ENCODE results near the gene MIOX. TPM values are rescaled to one million over a fixed set of nuclear protein-coding genes. Genes with fewer than 3 reads are reported as not detected.

The MIOX gene
- total and polyA plus RNA-seq, 5 donors from 2014 or later = not detected

DNA sequence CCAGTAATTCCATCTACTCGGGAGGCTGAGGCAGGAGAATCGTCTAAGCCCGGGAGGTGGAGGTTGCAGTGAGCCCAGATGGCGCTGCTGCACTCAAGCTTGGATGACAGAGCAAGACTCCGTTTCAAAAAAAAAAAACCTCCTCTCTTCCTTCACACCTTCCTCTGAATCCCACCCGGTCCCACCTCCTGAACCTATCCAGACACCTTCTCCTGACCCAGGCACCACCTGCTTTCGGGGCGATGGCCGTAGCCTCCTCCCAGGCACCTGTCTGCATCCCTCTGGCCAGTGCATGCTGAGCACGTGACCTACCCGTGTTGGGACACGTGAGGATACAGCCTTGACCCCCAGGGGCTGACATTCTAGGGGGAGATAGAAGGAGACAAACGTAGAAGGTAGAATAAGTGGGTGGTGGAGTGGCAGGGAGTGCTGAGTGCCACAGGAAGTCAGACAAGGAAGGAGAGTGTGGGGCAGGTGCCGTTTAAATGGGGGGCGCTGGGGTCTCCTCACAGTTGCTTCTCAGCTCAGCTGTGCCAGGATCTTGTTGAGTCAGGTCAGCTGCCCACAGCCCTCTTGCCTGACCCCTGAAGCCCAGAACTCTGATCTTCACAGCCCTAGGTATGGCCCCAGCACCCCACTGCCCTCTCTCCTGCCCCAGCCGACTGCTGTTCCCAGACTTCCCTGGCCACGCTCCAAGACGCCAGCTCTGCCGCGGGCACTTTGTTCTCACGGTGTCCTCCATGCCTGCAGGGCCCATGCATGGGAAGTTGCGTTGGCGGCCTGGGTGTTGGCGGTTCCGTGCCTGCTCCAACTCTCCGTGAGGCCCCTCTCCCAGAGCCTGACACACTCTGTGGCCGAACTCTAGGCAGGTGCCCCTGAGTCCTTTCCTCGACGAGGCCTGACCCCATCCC lies 1.2 kb upstream of the MIOX start:
- Mint-ChIP-seq H3K4me1 (peaks cover 0 to 4% (median under 1%) of the 10 kb centered on the region in 4 donors), H3K4me3 (peak overlapping the region in 2 of 4 donors; percentile 58 to 63), H3K27ac (no peak overlapping the region), H3K27me3 (peaks cover 14% of the 10 kb centered on the region), H3K9me3 (no peaks in the 10 kb centered on the region), H3K36me3 (no peaks in the 10 kb centered on the region)
- H3K4me3 ChIP-seq (ENCODE audit: low read depth, low read length) = no peak overlapping the region
- H3K27ac ChIP-seq (ENCODE audit: insufficient read depth, low read length, poor library complexity, severe bottlenecking) = no peak overlapping the region
- peaks cover 19% of the 10 kb centered on the region for H3K4me1 ChIP-seq (ENCODE audit: control insufficient read depth, insufficient read depth, low read length, poor library complexity, severe bottlenecking)
- ATAC-seq (ENCODE audit: low read depth in 2 of 2) (no peak), DNase-seq (no peak)
- no peaks in the 10 kb centered on the region for H3K36me3 ChIP-seq (ENCODE audit: control insufficient read depth, insufficient read depth, low read length)
- no peaks in the 10 kb centered on the region for H3K27me3 ChIP-seq (ENCODE audit: control insufficient read depth, insufficient read depth, low read length)
- no peaks in the 10 kb centered on the region for H3K9me3 ChIP-seq (ENCODE audit: control insufficient read depth in 2 of 2, low read length in 2 of 2)

DNA sequence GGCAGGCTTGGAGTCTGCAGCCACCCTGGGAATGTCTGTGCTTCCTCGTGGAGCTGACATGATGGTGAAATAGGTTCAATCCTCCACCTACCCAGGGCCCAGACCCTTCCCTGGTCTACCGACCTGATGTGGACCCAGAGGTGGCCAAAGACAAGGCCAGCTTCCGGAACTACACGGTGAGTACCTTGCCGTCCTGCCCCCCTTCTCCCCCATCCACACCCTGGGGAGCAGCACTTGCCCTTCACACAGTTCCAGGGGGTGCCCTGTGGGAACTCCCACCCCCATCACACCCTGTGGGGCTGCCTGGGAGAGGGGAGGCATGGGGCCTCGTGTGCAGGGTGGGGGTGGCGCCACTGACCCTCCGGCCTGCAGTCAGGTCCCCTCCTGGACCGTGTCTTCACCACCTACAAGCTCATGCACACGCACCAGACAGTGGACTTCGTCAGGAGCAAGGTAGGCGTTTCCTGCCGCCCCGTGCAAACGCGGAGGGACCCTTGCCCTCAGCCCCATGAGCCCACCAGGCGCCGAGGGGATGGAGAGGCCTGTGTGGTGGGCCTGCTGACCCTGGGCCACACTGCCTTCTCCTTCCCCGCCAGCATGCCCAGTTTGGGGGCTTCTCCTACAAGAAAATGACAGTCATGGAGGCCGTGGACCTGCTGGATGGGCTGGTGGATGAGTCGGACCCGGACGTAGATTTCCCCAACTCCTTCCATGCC lies 789 bp downstream of the MIOX start:
- H3K4me1 Mint-ChIP-seq = peaks cover 0 to 9% (median 6%) of the 10 kb centered on the region in 4 donors
- H3K4me3 Mint-ChIP-seq = no peak overlapping the region
- ATAC-seq (ENCODE audit: low read depth in 2 of 2) = no peak
- H3K9me3 Mint-ChIP-seq = no peaks in the 10 kb centered on the region
- Histone ChIP-seq H3K4me3 (ENCODE audit: low read depth, low read length) (no peak overlapping the region), H3K4me1 (ENCODE audit: control insufficient read depth, insufficient read depth, low read length, poor library complexity, severe bottlenecking) (peaks cover 10% of the 10 kb centered on the region), H3K27ac (ENCODE audit: insufficient read depth, low read length, poor library complexity, severe bottlenecking) (no peak overlapping the region), H3K9me3 (ENCODE audit: control insufficient read depth in 2 of 2, low read length in 2 of 2) (no peaks in the 10 kb centered on the region), H3K36me3 (ENCODE audit: control insufficient read depth, insufficient read depth, low read length) (no peaks in the 10 kb centered on the region), H3K27me3 (ENCODE audit: control insufficient read depth, insufficient read depth, low read length) (no peaks in the 10 kb centered on the region)
- H3K36me3 Mint-ChIP-seq = no peaks in the 10 kb centered on the region
- DNase-seq = no peak
- H3K27ac Mint-ChIP-seq = no peak overlapping the region
- H3K27me3 Mint-ChIP-seq = peaks cover 10% of the 10 kb centered on the region

- H3K4me1 Mint-ChIP-seq = peaks cover 0 to 9% (median 6%) of the 10 kb centered on the region in 4 donors
- Histone ChIP-seq H3K27me3 (ENCODE audit: control insufficient read depth, insufficient read depth, low read length) (no peaks in the 10 kb centered on the region), H3K36me3 (ENCODE audit: control insufficient read depth, insufficient read depth, low read length) (no peaks in the 10 kb centered on the region), H3K27ac (ENCODE audit: insufficient read depth, low read length, poor library complexity, severe bottlenecking) (no peak overlapping the region), H3K4me3 (ENCODE audit: low read depth, low read length) (no peak overlapping the region), H3K4me1 (ENCODE audit: control insufficient read depth, insufficient read depth, low read length, poor library complexity, severe bottlenecking) (peaks cover 7% of the 10 kb centered on the region), H3K9me3 (ENCODE audit: control insufficient read depth in 2 of 2, low read length in 2 of 2) (no peaks in the 10 kb centered on the region)
- H3K36me3 Mint-ChIP-seq = no peaks in the 10 kb centered on the region
- H3K27ac Mint-ChIP-seq = no peak overlapping the region
- DNase-seq (no peak), ATAC-seq (ENCODE audit: low read depth in 2 of 2) (no peak)
- no peaks in the 10 kb centered on the region for H3K9me3 Mint-ChIP-seq
- H3K27me3 Mint-ChIP-seq = peaks cover 10% of the 10 kb centered on the region
- H3K4me3 Mint-ChIP-seq = no peak overlapping the region
Measured at GRCh38 chr22:50488006-50488677, 1.5 kb downstream of the MIOX start.

DNA sequence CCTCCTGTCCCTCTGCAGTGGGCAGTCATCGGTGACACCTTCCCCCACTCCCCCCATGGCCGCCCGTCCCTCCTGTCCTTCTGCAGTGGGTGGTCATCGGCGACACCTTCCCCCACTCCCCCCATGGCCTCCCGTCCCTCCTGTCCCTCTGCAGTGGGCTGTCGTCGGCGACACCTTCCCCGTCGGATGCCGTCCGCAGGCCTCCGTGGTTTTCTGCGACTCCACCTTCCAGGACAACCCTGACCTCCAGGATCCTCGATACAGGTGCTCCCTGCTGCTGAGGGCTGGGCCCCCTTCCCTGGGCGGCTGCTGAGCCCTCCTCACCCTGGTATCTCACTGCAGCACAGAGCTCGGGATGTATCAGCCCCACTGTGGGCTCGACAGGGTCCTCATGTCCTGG lies 2.2 kb downstream of the MIOX start:
- Mint-ChIP-seq H3K36me3 (no peaks in the 10 kb centered on the region), H3K27ac (no peak overlapping the region), H3K4me3 (no peak overlapping the region), H3K27me3 (peaks cover 10% of the 10 kb centered on the region), H3K9me3 (no peaks in the 10 kb centered on the region), H3K4me1 (peaks cover 0 to 9% (median 6%) of the 10 kb centered on the region in 4 donors)
- Histone ChIP-seq H3K4me1 (ENCODE audit: control insufficient read depth, insufficient read depth, low read length, poor library complexity, severe bottlenecking) (peaks cover 7% of the 10 kb centered on the region), H3K27me3 (ENCODE audit: control insufficient read depth, insufficient read depth, low read length) (no peaks in the 10 kb centered on the region), H3K9me3 (ENCODE audit: control insufficient read depth in 2 of 2, low read length in 2 of 2) (no peaks in the 10 kb centered on the region), H3K27ac (ENCODE audit: insufficient read depth, low read length, poor library complexity, severe bottlenecking) (no peak overlapping the region), H3K4me3 (ENCODE audit: low read depth, low read length) (no peak overlapping the region), H3K36me3 (ENCODE audit: control insufficient read depth, insufficient read depth, low read length) (no peaks in the 10 kb centered on the region)
- ATAC-seq (ENCODE audit: low read depth in 2 of 2) (no peak), DNase-seq (no peak)

DNA sequence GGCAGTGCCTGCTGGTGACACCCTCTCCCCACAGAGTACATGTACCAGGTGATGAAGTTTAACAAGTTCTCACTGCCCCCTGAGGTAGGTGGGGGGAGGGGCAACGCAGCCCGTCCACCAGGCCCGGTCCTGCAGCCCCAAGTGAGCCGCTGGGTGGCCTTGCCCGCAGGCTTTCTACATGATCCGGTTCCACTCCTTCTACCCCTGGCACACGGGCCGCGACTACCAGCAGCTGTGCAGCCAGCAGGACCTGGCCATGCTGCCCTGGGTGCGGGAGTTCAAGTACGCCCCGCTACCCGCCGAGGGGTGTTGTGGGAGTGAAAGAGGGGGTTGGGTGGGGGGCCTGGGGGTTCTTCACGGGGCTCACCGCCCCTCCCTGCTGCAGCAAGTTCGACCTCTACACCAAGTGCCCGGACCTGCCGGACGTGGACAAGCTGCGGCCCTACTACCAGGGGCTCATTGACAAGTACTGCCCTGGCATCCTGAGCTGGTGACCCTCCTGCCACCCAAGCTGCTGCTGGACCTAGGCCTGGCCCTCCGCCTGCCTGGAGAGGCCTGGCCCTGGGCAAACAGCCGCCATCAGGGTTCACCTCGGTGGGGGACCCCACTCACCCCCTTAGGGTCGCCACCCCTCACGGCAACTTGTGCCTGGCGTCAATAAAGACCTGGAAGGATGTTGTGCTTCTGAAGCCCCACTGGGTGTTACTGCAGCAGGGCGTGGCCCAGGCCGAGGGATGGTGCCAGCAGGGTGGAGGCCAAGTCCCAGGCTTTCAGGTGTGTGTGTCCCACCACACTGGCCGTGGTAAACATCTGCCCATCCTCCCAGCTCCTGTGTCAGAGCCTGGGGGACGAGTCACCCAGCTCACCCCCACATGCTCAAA lies 2.9 kb downstream of the MIOX start:
- no peak overlapping the region for H3K27ac ChIP-seq (ENCODE audit: insufficient read depth, low read length, poor library complexity, severe bottlenecking)
- H3K9me3 ChIP-seq (ENCODE audit: control insufficient read depth in 2 of 2, low read length in 2 of 2) = no peaks in the 10 kb centered on the region
- no peak for ATAC-seq (ENCODE audit: low read depth in 2 of 2)
- H3K4me3 Mint-ChIP-seq = no peak overlapping the region
- no peaks in the 10 kb centered on the region for H3K9me3 Mint-ChIP-seq
- no peaks in the 10 kb centered on the region for H3K27me3 ChIP-seq (ENCODE audit: control insufficient read depth, insufficient read depth, low read length)
- H3K4me1 Mint-ChIP-seq = peaks cover 0 to 9% (median 6%) of the 10 kb centered on the region in 4 donors
- H3K36me3 Mint-ChIP-seq = no peaks in the 10 kb centered on the region
- H3K4me3 ChIP-seq (ENCODE audit: low read depth, low read length) = no peak overlapping the region
- H3K36me3 ChIP-seq (ENCODE audit: control insufficient read depth, insufficient read depth, low read length) = no peaks in the 10 kb centered on the region
- no peak overlapping the region for H3K27ac Mint-ChIP-seq
- H3K4me1 ChIP-seq (ENCODE audit: control insufficient read depth, insufficient read depth, low read length, poor library complexity, severe bottlenecking) = peaks cover 7% of the 10 kb centered on the region
- no peak for DNase-seq
- peaks cover 10% of the 10 kb centered on the region for H3K27me3 Mint-ChIP-seq

DNA sequence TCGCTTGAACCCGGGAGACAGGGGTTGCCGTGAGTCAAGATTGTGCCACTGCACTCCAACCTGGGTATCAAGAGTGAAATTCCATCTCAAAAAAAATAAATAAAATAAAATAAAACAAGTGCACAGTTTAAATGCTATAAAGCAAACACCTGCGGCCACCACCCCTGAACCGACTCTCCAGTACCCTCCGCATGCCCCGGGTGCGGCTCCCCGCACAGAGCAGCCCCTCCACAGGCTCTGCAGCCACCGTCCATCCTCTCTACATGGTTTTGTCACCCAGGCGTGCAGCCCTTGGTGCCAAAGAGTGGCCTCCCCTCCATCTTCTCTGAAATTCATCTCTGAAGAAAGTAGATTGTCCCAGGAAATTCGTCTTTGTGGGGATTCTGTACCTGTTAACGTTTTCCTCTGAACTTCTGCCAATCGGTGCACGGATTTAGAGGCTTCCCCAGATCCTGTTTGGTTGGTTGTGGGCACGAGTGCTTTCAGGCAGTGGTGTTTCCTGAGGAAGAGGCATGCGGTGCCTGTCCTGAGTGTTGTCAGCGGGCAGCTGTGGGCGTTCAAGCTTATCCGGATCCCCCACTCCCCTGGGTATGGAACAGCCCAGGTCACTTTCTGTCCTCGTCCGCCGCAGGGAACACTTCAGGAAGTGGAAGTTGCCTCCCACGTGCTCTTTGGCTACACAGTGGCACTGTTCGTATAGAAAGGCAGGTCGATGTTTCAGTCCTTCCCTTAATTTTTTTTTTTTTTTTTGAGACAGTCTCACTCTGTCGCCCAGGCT lies 4.1 kb downstream of the MIOX start:
- H3K27me3 Mint-ChIP-seq = peaks cover 6% of the 10 kb centered on the region
- peak overlapping the region in 2 of 4 donors; percentile 11 to 72 for H3K4me3 Mint-ChIP-seq
- Histone ChIP-seq H3K9me3 (ENCODE audit: control insufficient read depth in 2 of 2, low read length in 2 of 2) (no peaks in the 10 kb centered on the region), H3K27ac (ENCODE audit: insufficient read depth, low read length, poor library complexity, severe bottlenecking) (no peak overlapping the region), H3K4me3 (ENCODE audit: low read depth, low read length) (no peak overlapping the region), H3K27me3 (ENCODE audit: control insufficient read depth, insufficient read depth, low read length) (no peaks in the 10 kb centered on the region), H3K36me3 (ENCODE audit: control insufficient read depth, insufficient read depth, low read length) (no peaks in the 10 kb centered on the region), H3K4me1 (ENCODE audit: control insufficient read depth, insufficient read depth, low read length, poor library complexity, severe bottlenecking) (peaks cover 7% of the 10 kb centered on the region)
- no peaks in the 10 kb centered on the region for H3K9me3 Mint-ChIP-seq
- H3K36me3 Mint-ChIP-seq = no peaks in the 10 kb centered on the region
- ATAC-seq (ENCODE audit: low read depth in 2 of 2) (peak in 1 of 2 donors; percentile 28), DNase-seq (no peak)
- H3K27ac Mint-ChIP-seq = peak overlapping the region in 1 of 3 donors; percentile 54
- peaks cover 0 to 9% (median 6%) of the 10 kb centered on the region in 4 donors for H3K4me1 Mint-ChIP-seq

Data from CD4-positive, CD25-positive, alpha-beta regulatory T cell (primary cell).